ENCODE results near the gene EFHB. TPM values are rescaled to one million over a fixed set of nuclear protein-coding genes. Genes with fewer than 3 reads are reported as not detected.

Gene EFHB
- total RNA-seq, 1 donor, result not detected

DNA sequence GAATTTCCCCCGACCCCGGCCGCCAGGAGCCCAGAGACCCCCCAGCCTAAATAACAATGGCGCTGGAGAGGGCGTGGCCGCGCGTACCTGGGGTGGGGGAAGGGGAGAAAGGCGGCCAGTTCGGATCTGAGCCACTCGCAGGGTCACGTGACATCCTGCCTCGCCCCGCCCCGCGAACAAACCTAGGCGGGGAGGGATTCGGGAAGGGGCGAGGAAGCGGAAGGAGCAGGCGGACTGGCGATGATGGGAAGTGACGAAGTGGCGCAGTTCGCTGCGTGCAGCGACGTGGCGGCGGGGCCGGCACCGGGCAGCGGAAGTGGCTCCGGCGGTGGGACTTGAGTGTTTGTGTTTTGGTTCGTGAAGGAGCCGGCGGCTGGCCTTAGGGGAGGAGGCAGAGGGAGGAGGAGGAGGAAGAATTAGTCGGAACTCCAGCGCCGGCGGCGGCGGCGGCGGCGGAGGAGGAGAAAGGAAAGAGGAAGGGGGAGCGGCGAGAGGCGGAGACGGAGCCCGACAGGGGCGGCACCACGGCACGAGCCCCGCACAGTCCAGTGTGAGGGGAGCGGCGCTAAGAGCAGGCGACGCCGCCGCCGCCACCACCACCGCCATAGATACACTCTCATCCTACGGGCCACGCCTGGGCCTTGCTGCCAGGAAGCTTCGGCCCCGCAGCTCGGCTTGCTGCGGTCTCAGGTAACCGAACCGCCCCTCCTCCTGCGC lies 13.0 kb upstream of the EFHB start, which contains the start of gene RAB5A:
TSS of gene RAB5A (plus strand) at position 266 of the 717 bp plus-strand sequence. CDS start 3,802 bp downstream, outside the sequence.
- H3K4me3 ChIP-seq (ENCODE audit: low read depth, low read length), result peak within 1 kb of the TSS; percentile 99
- TF ChIP-seq CTCF (IDR thresholded peaks at IDR 0.05; ENCODE audit: insufficient read depth, low read depth, low read length), result no peak
- DNase-seq (ENCODE audit: low read depth), result peak; percentile 98

DNA sequence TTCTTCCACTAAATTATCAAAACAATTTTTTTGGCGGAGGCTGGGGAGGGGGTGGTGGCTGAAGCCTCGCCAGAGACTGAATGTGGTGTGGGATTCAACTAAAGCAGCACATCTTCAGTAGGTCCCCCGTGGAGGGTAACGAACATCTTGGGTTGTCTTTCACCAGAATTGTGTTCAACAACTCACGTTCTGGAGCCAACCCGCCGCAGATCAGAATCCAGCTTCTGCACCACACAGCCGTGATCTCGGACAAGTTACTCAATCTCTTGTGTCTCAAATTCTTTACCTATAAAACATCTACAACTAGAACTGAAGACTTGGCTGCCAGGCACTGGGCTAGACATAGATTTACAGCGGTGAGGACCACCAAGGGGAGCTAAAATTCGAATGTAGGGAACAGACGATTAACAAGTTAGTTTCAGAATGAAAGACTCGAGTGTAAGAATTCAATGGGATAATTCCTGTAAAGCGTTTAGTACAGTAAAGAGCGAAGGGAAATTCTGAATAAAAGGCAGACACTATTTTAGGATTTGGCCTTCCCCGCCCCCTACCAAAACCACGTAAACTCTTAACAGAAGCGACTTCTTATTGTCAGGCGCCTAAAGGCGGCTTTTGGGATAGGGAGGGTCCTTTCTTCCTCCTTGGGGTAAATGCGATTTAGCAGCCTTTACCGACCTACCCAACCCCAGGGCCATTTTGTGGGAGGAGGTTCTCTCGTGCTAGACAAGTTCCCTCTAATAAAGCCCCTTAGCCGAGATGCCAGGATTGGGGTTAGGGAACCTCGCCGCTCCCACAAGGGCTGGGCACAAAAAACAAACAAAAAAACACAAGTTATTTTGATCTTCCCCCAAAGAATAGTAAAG lies 12.2 kb upstream of the EFHB start:
- peak overlapping the region; percentile 99 for H3K4me3 ChIP-seq (ENCODE audit: low read depth, low read length)
- no peak for DNase-seq (ENCODE audit: low read depth)
- no peak for TF ChIP-seq CTCF (IDR thresholded peaks at IDR 0.05; ENCODE audit: insufficient read depth, low read depth, low read length)

DNA sequence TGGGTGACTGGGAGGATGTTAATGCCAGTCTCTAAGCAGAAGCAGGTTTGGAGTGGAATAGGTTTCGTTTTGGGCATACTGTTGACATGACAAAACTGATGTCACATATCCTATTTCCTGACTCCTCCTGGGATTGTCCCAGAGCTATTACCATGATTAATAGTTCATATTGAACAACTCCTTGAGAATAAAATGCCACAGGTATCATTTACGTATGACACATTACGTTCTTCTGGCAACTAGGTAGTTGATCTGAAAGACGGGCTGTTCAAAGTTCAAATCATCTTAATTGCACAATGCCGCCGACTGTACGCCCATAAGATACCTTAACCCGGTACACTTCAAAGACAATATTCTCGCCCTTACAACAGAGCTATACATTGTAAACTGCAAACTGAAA lies 11.5 kb upstream of the EFHB start:
- no peak for DNase-seq (ENCODE audit: low read depth)
- no peak for TF ChIP-seq CTCF (IDR thresholded peaks at IDR 0.05; ENCODE audit: insufficient read depth, low read depth, low read length)
- peak overlapping the region; percentile 99 for H3K4me3 ChIP-seq (ENCODE audit: low read depth, low read length)

- no peak for DNase-seq (ENCODE audit: low read depth)
- TF ChIP-seq CTCF (IDR thresholded peaks at IDR 0.05; ENCODE audit: insufficient read depth, low read depth, low read length), result no peak
- no peak overlapping the region for H3K4me3 ChIP-seq (ENCODE audit: low read depth, low read length)
These were observed 6.6 kb upstream of the EFHB start for GRCh38 chr3:19940643-19941042.

- no peak for DNase-seq (ENCODE audit: low read depth)
- TF ChIP-seq CTCF (IDR thresholded peaks at IDR 0.05; ENCODE audit: insufficient read depth, low read depth, low read length), result no peak
- no peak overlapping the region for H3K4me3 ChIP-seq (ENCODE audit: low read depth, low read length)
These were observed 4.2 kb upstream of the EFHB start for GRCh38 chr3:19938295-19938627.

- TF ChIP-seq CTCF (IDR thresholded peaks at IDR 0.05; ENCODE audit: insufficient read depth, low read depth, low read length), result no peak
- no peak overlapping the region for H3K4me3 ChIP-seq (ENCODE audit: low read depth, low read length)
- DNase-seq (ENCODE audit: low read depth), result peak; percentile 49
These were observed 3.7 kb upstream of the EFHB start for GRCh38 chr3:19937459-19938294.

Measured in fibroblast of villous mesenchyme (primary cell).